Tibial nerve (tissue), 4 donors: ENCODE data around the gene NHEJ1.

Source experiments
- EP300 ChIP-seq, 2 donors: sonication (generic); formaldehyde crosslinking; IDR thresholded peaks; one replicate each; pipeline ENCODE4 v1.6.1; 2017; ENCODE audit warnings: antibody characterized with exemption in 2 of 2, mild to moderate bottlenecking in 1 of 2
- POLR2A ChIP-seq, 2 donors: fragments of 450-650 bp; IDR thresholded peaks; one replicate each; pipeline ENCODE4 v1.6.1; 2017; ENCODE audit warnings: antibody characterized with exemption in 2 of 2, mild to moderate bottlenecking in 2 of 2, moderate library complexity in 2 of 2
- TF ChIP-seq, protein P1 (sequence below), 5 experiments: fragments of 200-600 bp in 3 of 5; fragments of 450-650 bp in 2 of 5; sonication (generic) in 3 of 5; IDR thresholded peaks; one replicate each; pipeline ENCODE4 v1.5.1; 2016 to 2019; ENCODE audit warnings: antibody characterized with exemption in 5 of 5, mild to moderate bottlenecking in 3 of 5, moderate library complexity in 2 of 5

DNA sequence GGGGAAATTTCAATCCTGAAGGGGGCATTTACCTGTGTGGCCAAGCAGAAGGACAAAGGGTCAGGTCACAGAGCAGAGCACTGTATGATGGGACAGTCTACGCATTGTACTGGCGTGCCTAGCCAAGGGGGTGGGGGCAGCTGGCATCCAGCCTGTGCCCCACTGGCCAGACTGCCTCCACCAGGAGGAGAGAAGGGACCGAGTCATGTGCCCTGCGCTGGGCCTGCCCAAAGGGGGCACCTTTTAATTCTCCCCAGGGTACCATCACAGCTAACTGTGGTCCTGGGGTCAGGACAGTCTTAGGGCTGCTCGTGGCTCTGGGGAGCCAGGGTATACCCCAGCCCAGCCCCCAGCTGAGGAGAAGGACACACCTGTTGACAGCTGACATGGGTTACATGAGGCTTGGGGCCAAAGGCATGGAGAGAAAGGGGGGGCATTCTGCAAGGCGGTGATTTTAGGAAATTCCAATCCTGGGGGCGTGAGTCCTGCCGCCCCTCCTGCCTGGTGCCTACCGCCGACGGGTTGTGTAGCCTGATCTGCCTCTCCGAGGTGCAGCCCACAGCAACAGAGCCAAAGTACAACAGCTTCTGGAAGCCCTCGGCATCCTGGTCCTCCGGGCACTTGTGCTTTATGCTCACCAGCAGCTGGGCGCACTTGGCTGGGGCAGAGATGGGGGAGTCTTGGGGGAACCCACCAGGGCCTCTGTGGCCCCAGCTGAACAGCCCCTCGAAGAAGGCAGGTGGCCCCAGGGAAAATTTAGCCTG is 130.3 kb downstream of the NHEJ1 start:
- no peak for TF ChIP-seq POLR2A (IDR thresholded peaks at IDR 0.05)
- TF ChIP-seq, protein P1, sequence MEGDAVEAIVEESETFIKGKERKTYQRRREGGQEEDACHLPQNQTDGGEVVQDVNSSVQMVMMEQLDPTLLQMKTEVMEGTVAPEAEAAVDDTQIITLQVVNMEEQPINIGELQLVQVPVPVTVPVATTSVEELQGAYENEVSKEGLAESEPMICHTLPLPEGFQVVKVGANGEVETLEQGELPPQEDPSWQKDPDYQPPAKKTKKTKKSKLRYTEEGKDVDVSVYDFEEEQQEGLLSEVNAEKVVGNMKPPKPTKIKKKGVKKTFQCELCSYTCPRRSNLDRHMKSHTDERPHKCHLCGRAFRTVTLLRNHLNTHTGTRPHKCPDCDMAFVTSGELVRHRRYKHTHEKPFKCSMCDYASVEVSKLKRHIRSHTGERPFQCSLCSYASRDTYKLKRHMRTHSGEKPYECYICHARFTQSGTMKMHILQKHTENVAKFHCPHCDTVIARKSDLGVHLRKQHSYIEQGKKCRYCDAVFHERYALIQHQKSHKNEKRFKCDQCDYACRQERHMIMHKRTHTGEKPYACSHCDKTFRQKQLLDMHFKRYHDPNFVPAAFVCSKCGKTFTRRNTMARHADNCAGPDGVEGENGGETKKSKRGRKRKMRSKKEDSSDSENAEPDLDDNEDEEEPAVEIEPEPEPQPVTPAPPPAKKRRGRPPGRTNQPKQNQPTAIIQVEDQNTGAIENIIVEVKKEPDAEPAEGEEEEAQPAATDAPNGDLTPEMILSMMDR (IDR thresholded peaks at IDR 0.05), result no peak
- no peak for TF ChIP-seq EP300 (IDR thresholded peaks at IDR 0.05)
